ENCODE results near the gene MAN1C1. TPM values are rescaled to one million over a fixed set of nuclear protein-coding genes. Genes with fewer than 3 reads are reported as not detected.
A peak's percentile ranks its signal among the peaks of the same experiment; 100 is the strongest.

Gene MAN1C1
- total RNA-seq, 6 experiments from 2014 or later = 10.7 to 38.8 (median 21.0) TPM

DNA sequence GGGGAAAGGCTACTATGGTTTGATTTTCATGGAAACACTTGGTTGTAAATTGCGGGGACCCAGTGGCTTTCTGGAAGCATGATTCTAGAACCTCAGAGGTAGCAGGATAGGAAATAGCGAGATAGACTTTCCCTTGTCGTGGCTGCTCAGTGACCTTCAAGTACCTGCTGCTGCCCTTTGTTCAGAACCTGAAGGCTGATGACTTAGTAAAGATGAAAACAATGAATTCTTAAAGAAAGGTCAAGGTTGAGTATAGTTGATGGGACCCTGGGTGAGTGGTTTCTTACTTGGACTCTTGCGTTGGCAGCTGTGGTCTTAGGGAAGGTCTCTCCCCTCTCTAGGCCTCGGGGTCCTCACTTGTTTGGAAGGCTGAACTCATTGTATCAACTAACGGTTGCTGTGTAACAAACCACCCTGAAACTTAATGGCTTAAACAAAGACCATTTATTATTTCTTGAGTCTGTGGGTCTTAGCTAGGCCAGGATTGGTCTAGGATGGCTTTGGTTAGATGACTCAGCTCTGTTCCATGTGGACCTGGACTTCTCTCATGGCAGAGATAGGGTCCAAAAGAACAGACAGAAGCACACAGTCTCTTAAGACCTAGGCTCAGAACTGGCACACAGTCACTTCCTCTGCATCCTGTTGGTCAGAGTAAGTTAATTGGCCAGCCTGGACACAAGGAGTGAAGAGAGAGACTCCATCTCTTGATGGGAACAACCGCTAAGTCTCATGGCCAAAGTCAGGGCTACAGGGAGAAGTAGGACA is 94.2 kb downstream of the MAN1C1 start:
- 79% methylated on average over 4 of the region's 7 CpGs for WGBS (ENCODE audit: insufficient coverage, low coverage, low lambda C conversion rate, missing lambda C conversion rate)
- ATAC-seq (no peak), DNase-seq (no peak)
- H3K4me3 ChIP-seq = no peak overlapping the region
- peaks cover 0 to 5% (median 0%) of the 10 kb centered on the region in 4 donors for H3K4me1 ChIP-seq
- TF ChIP-seq POLR2A (IDR thresholded peaks at IDR 0.05) = no peak
- TF ChIP-seq, protein P1, sequence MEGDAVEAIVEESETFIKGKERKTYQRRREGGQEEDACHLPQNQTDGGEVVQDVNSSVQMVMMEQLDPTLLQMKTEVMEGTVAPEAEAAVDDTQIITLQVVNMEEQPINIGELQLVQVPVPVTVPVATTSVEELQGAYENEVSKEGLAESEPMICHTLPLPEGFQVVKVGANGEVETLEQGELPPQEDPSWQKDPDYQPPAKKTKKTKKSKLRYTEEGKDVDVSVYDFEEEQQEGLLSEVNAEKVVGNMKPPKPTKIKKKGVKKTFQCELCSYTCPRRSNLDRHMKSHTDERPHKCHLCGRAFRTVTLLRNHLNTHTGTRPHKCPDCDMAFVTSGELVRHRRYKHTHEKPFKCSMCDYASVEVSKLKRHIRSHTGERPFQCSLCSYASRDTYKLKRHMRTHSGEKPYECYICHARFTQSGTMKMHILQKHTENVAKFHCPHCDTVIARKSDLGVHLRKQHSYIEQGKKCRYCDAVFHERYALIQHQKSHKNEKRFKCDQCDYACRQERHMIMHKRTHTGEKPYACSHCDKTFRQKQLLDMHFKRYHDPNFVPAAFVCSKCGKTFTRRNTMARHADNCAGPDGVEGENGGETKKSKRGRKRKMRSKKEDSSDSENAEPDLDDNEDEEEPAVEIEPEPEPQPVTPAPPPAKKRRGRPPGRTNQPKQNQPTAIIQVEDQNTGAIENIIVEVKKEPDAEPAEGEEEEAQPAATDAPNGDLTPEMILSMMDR (IDR thresholded peaks at IDR 0.05) = no peak
- intact Hi-C loops (cut with DNase I) = no loop called here
- H3K27me3 ChIP-seq = no peaks in the 10 kb centered on the region
- no peaks in the 10 kb centered on the region for H3K9me3 ChIP-seq
- H3K36me3 ChIP-seq = no peaks in the 10 kb centered on the region
- no peak overlapping the region for H3K27ac ChIP-seq

DNA sequence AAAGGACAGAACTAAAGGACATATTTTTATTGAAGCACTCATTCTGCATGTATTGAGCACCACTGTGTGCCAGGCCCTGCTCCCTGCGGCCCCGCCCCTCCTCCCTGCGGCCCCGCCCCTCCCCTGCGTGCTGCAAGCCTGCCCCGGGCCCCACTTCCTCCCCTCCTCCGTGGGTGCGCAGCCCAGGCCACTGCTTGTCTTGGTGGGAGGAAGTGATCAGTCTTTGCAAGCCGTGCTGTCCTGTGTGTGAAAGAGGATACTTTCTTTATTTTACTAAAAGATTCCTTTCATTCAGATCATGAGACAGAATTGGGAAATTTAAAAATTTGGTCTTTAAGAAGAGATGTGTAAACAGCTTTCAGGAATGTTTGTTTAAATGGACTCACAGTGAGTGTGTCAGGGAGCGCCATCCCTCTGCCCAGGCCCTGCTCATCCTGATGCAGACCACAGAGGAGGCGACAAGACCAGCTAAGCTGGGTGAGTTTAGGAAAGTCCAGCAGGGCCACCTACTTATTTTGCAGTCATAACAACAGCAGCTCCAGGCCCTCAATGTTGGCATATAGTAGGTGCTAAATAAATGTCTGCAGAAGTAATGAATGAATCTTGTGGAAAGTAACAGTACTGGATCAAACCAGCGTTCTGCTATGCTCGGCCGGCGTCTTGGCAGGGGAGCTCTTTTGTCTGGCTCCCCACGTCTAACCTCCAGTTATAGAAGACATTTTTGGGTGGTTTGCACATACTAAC is 95.1 kb downstream of the MAN1C1 start:
- DNase-seq (peak in 1 of 3 donors; percentile 56), ATAC-seq (peak; percentile 63 to 84 (median 74))
- Histone ChIP-seq H3K27ac (no peak overlapping the region), H3K27me3 (no peaks in the 10 kb centered on the region), H3K4me1 (peaks cover 0 to 5% (median 0%) of the 10 kb centered on the region in 4 donors), H3K9me3 (no peaks in the 10 kb centered on the region), H3K4me3 (no peak overlapping the region), H3K36me3 (no peaks in the 10 kb centered on the region)
- 49% methylated on average over 14 of the region's 16 CpGs for WGBS (ENCODE audit: insufficient coverage, low coverage, low lambda C conversion rate, missing lambda C conversion rate)
- intact Hi-C loops (cut with DNase I) = no loop called here
- TF ChIP-seq POLR2A (IDR thresholded peaks at IDR 0.05) = no peak
- TF ChIP-seq, protein P1 (IDR thresholded peaks at IDR 0.05) = no peak

DNA sequence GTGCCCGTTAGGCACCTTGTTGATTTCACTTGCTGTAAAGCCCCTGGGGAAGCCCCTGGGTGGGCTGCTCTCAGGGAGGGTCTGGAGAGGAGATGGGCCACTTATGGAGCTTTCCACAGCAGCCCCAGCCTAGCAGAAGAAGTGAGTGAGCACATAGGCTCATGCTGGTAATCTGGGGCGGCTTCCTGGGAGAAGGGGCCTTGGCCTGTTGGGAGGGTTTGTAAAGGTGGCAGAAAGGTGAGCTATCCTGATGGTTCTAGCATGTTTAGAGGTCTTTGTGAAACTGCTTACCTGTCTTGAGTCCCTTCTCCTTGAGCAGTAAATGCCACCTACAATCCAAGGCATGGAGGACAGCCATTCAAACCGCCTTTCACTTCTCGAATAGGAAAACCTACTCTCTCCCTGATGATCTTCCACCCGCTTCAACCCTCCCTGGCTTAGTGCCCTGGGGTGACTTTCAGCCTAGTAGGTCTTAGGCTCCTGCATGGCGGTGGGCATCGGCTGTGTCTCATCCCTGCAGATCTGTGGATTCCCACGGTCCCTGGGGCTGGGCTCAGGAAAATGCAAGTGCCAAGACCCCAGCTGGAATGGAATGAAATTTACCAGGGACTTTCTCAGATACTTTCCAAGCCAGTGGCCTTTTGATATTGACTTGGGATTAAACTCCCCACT is 95.8 kb downstream of the MAN1C1 start:
- intact Hi-C loops (cut with DNase I) = no loop called here
- no peak for ATAC-seq
- Histone ChIP-seq H3K27me3 (no peaks in the 10 kb centered on the region), H3K36me3 (no peaks in the 10 kb centered on the region), H3K4me3 (no peak overlapping the region), H3K9me3 (no peaks in the 10 kb centered on the region), H3K27ac (no peak overlapping the region), H3K4me1 (peaks cover 0 to 5% (median 0%) of the 10 kb centered on the region in 4 donors)
- TF ChIP-seq, protein P1 (IDR thresholded peaks at IDR 0.05) = no peak
- no peak for TF ChIP-seq POLR2A (IDR thresholded peaks at IDR 0.05)
- 96% methylated on average over 4 of the region's 8 CpGs for WGBS (ENCODE audit: insufficient coverage, low coverage, low lambda C conversion rate, missing lambda C conversion rate)
- no peak for DNase-seq

DNA sequence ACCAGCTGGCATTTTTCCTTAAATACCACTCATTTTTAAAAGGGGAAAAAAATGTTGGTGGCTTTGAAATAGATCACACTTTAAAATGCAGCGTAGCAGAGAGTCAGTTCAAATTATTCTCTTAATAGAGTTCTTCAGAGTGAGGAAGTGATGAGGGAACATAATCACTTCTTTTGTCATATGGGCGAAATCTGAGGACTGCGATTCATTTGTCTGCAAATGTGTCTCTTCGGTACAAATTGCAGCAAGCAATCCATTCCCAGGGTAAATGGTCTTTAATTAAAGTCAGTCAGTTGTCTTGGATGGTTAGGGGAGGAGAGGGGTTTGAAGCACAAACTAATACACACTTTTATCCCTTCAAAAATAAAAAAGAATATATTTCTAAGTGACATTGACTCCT is 97.4 kb downstream of the MAN1C1 start:
- no peaks in the 10 kb centered on the region for H3K36me3 ChIP-seq
- 90% methylated on average over 4 of the region's 4 CpGs for WGBS (ENCODE audit: insufficient coverage, low coverage, low lambda C conversion rate, missing lambda C conversion rate)

More for the DNA sequence above, 97.4 kb downstream of the MAN1C1 start:
- Histone ChIP-seq H3K9me3 (no peaks in the 10 kb centered on the region), H3K27ac (no peak overlapping the region), H3K27me3 (no peaks in the 10 kb centered on the region), H3K4me3 (no peak overlapping the region), H3K4me1 (peaks cover 0 to 5% (median 0%) of the 10 kb centered on the region in 4 donors)
- DNase-seq = no peak
- no peak for TF ChIP-seq POLR2A (IDR thresholded peaks at IDR 0.05)
- ATAC-seq = no peak
- intact Hi-C loops (cut with DNase I) = no loop called here
